HepG2 (cell line): ENCODE results near the gene COMMD3. TPM values are rescaled to one million over a fixed set of nuclear protein-coding genes. Genes with fewer than 3 reads are reported as not detected.

Experiments
- EEA1 ChIP-seq: sonication (generic); formaldehyde crosslinking; IDR thresholded peaks from 2 replicates; pipeline ENCODE4 v1.5.1; 2020; ENCODE audit warnings: mild to moderate bottlenecking, missing genetic modification reagents, borderline replicate concordance
- EED ChIP-seq: sonication (generic); formaldehyde crosslinking; IDR thresholded peaks from 2 replicates; pipeline ENCODE4 v1.5.0; 2020; ENCODE audit warnings: mild to moderate bottlenecking, missing genetic modification reagents
- FOSL2 ChIP-seq: sonication (generic); formaldehyde crosslinking; IDR thresholded peaks from 2 replicates; pipeline ENCODE4 v1.4.0; 2020; ENCODE audit warnings: missing genetic modification reagents
- ISX ChIP-seq: sonication (generic); formaldehyde crosslinking; conservative IDR thresholded peaks from 2 replicates; pipeline ENCODE4 v1.5.0; 2020; ENCODE audit warnings: missing genetic modification reagents
- RERE ChIP-seq: IDR thresholded peaks from 2 replicates; pipeline ENCODE4 v1.6.1; 2016; ENCODE audit warnings: low read depth, missing genetic modification reagents, missing compliant biosample characterization
- SMC3 ChIP-seq: IDR thresholded peaks from 2 replicates; pipeline ENCODE4 v1.6.1; 2011; ENCODE audit warnings: low read length, improper control_type of control experiment
- TEAD3 ChIP-seq: optimal IDR thresholded peaks from 2 replicates; pipeline ENCODE3; 2016; ENCODE audit warnings: borderline replicate concordance
- U2AF1 ChIP-seq: fragments of 200-400 bp; formaldehyde crosslinking; optimal IDR thresholded peaks from 2 replicates; pipeline ENCODE3; 2017; ENCODE audit warnings: mild to moderate bottlenecking, low read depth, low read length
- ZC3H4 ChIP-seq: sonication (generic); formaldehyde crosslinking; IDR thresholded peaks from 2 replicates; pipeline ENCODE4 v1.4.0; 2020; ENCODE audit warnings: missing genetic modification reagents, borderline replicate concordance
- ZNF562 ChIP-seq: sonication (generic); formaldehyde crosslinking; IDR thresholded peaks from 2 replicates; pipeline ENCODE4 v1.8.0; 2022; ENCODE audit warnings: missing genetic modification reagents, borderline replicate concordance
- polyA plus RNA-seq, 8 experiments: library from polyadenylated mRNA; depleted of rRNA in 3 of 8; stranded (reverse) in 7 of 8; unstranded in 1 of 8; fragments of >200 nt; fragmentation: Illumina TruSeq in 4 of 8; extraction: Trizol in 4 of 8; gene quantifications; 2 replicates each; pipeline versions ENCODE4 v1.2.1 to v1.2.3, GENCODE V29; 2011 to 2016; ENCODE audit warnings: low read depth in 4 of 8, missing spikeins in 1 of 8, mixed read lengths in 1 of 8; ENCODE audit not compliant: insufficient read depth in 1 of 8
- total RNA-seq, 5 experiments: library from RNA; depleted of rRNA; stranded (reverse); fragments of >200 nt; fragmentation: Illumina TruSeq; extraction: Trizol; gene quantifications; 2 replicates each; pipeline ENCODE4 v1.2.3, GENCODE V29; 2016; ENCODE audit warnings: low read depth in 1 of 5

COMMD3 gene
- total and polyA plus RNA-seq, 2 of the 13 experiments (the other 11 are each of a cell fraction or from before 2014, with no cell fraction given), result 38.7 to 54.4 TPM

- TF ChIP-seq RERE (CRISPR knock-in tag) (no peak), SMC3 (no peak), FOSL2 (CRISPR knock-in tag) (no peak), U2AF1 (no peak), ZC3H4 (CRISPR knock-in tag) (no peak), ISX (no peak), TEAD3 (no peak), EEA1 (CRISPR knock-in tag) (no peak), EED (CRISPR knock-in tag) (no peak), ZNF562 (CRISPR knock-in tag) (no peak)
Observed at GRCh38 chr10:22332116-22332692, 16.0 kb downstream of the COMMD3 start (continued).
